Activated T-cell treated with anti-CD3 and anti-CD28 coated beads, Interleukin-2, amount 50 U/mL, for 72 hours (primary cell): ENCODE measurements around the gene PIWIL4. TPM values are rescaled to one million over a fixed set of nuclear protein-coding genes. Genes with fewer than 3 reads are reported as not detected.
"Not testable (repeated sequence)": the region's sequence is repeated elsewhere in the genome, so short reads cannot be mapped to it uniquely, and the experiment has no call there.

Experiments
- ATAC-seq, 2 donors: fragments of 150-1000 bp; cut with Tn5 transposase; replicated peaks in 1 of 2; 2 replicates each; pipeline ENCODE4 v1.10.0; 2021; ENCODE audit warnings: moderate library complexity in 2 of 2, mild to moderate bottlenecking in 1 of 2
- DNase-seq, 2 donors: peaks; one replicate each; pipeline ENCODE4 v3.0.0; 2021 to 2022; ENCODE audit warnings: mixed read lengths in 1 of 2
- H3K27ac Mint-ChIP-seq: one replicate; pipeline ENCODE4 v1.8.0; 2022; ENCODE audit warnings: mild to moderate bottlenecking, moderate library complexity, mixed read lengths
- H3K27me3 Mint-ChIP-seq: one replicate; pipeline ENCODE4 v1.8.0; 2022; ENCODE audit warnings: low read depth, mixed read lengths
- H3K36me3 Mint-ChIP-seq, 2 donors: one replicate each; pipeline ENCODE4 v1.8.0; 2022; ENCODE audit warnings: mixed read lengths in 2 of 2, mild to moderate bottlenecking in 1 of 2; ENCODE audit not compliant: insufficient read depth in 2 of 2
- H3K4me1 Mint-ChIP-seq: one replicate; pipeline ENCODE4 v1.8.0; 2022; ENCODE audit warnings: low read depth, mixed read lengths
- H3K4me3 Mint-ChIP-seq, 2 donors: one replicate each; pipeline ENCODE4 v1.8.0; 2022; ENCODE audit warnings: mild to moderate bottlenecking in 2 of 2, mixed read lengths in 2 of 2, moderate library complexity in 2 of 2
- H3K9me3 Mint-ChIP-seq, 2 donors: one replicate each; pipeline ENCODE4 v1.8.0; 2022; ENCODE audit warnings: mixed read lengths in 2 of 2
- total RNA-seq, 2 donors: library from RNA; stranded (reverse); gene quantifications; one replicate each; pipeline ENCODE4 v1.2.3, GENCODE V29; 2022

PIWIL4 gene
- total RNA-seq, 2 donors from 2014 or later = 1.1 to 1.6 TPM

DNA sequence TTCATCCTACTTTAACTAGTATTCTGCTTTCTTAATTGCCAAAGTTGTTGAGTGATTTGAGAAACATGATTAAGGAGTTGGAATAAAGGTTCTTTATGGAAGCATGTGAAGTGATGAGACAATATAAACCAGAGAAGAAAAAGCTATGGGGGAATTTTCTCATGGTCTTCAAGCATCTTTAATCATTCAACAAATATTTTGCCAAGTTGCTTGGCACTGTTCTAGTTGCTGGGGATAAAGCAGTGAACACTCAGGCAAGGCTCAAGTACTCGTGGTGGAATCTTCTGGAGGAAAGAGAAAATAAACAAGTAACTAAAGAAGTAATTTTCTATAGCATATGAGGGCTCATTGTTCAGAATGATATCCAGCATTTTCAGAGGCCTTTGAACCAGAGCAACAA is 9.2 kb upstream of the PIWIL4 start:
- ATAC-seq (no peak), DNase-seq (no peak)
- Mint-ChIP-seq H3K4me1 (no peaks in the 10 kb centered on the region), H3K36me3 (no peaks in the 10 kb centered on the region), H3K27me3 (no peaks in the 10 kb centered on the region), H3K9me3 (no peaks in the 10 kb centered on the region), H3K27ac (no peak overlapping the region), H3K4me3 (no peak overlapping the region)

DNA sequence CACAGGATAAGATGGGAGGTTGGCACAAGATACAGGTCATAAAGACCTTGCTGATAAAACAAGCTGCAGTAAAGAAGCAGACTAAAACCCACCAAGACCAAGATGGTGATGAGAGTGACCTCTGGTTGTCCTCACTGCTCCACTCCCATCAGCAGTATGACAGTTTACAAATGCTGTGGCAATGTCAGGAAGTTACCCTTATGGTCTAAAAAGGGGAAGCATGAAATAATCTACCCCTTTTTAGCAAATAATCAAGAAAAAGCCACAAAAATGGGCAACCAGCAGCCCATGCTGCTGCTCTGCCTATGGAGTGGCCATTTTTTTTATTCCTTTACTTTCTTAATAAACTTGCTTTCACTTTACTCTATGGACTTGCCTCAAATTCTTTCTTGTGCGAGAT is 8.7 kb upstream of the PIWIL4 start:
- no peak overlapping the region for H3K27ac Mint-ChIP-seq
- DNase-seq = no peak

DNA sequence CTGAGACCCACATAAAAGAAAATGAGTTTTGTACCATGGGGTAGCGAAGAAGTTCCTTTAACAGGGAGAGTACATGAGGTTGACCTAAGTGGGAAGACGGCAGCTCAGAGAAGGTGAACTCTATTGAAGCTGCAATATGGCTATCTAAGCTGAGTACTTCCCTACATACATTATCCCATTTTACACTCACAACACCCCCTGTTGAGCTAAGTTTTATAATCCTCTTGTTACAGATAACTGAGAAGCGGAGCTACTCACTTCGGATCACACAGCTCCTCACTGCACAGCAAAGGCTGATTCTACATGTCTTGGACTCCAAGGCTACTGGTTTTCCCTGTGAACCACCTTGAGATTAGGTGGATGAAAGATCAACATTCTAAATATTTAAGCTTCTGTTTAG is 8.2 kb upstream of the PIWIL4 start:
- H3K4me3 Mint-ChIP-seq = no peak overlapping the region
- no peak overlapping the region for H3K27ac Mint-ChIP-seq
- no peaks in the 10 kb centered on the region for H3K36me3 Mint-ChIP-seq
- H3K9me3 Mint-ChIP-seq = no peaks in the 10 kb centered on the region
- H3K27me3 Mint-ChIP-seq = no peaks in the 10 kb centered on the region
- H3K4me1 Mint-ChIP-seq = no peaks in the 10 kb centered on the region
- DNase-seq (no peak), ATAC-seq (no peak)

More for the DNA sequence above, 8.7 kb upstream of the PIWIL4 start:
- ATAC-seq = no peak
- Mint-ChIP-seq H3K36me3 (no peaks in the 10 kb centered on the region), H3K9me3 (no peaks in the 10 kb centered on the region), H3K4me3 (no peak overlapping the region), H3K4me1 (no peaks in the 10 kb centered on the region), H3K27me3 (no peaks in the 10 kb centered on the region)

DNA sequence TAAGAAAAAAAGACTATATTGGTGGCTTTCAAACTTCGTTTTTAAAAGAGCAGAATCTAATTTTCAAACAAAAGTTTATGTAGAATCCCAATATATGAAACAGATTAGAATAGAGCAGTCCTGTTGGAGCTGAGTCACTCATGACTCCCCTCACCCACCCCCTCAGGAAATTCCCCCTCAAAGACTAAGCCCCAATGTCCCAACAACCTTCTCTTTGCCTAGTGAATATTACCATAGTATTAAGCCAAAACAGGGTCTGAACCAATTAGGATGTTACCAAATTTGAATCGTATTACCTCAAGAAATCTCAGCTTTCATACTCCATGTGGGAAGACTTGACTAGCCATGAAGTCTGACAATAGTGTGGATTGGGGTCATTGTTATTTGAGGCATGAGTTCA is 7.8 kb upstream of the PIWIL4 start:
- H3K27me3 Mint-ChIP-seq = no peaks in the 10 kb centered on the region
- H3K4me1 Mint-ChIP-seq = no peaks in the 10 kb centered on the region
- no peaks in the 10 kb centered on the region for H3K9me3 Mint-ChIP-seq
- ATAC-seq (no peak), DNase-seq (no peak)
- H3K4me3 Mint-ChIP-seq = no peak overlapping the region
- H3K27ac Mint-ChIP-seq = no peak overlapping the region
- H3K36me3 Mint-ChIP-seq = no peaks in the 10 kb centered on the region

DNA sequence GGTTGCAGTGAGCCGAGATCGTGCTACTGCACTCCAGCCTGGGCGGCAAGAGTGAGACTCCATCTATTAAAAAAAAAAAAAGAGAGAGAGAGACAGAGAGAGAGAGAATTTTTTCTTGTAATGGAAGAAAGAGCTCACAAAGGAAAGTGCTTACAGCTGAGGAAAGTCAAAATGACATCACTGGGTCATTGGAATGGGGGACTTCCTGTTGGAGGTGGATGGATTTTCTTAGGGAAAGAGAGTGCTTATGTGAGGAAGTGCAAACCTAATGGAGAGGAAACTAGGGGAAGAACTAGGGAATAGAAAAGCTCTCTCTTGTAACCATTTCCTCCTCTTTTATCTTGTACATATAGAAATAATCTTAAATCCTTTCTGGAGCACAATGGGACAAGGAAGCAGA is 6.3 kb upstream of the PIWIL4 start:
- no peaks in the 10 kb centered on the region for H3K27me3 Mint-ChIP-seq
- H3K27ac Mint-ChIP-seq = no peak overlapping the region
- ATAC-seq = no peak
- no peak for DNase-seq
- no peaks in the 10 kb centered on the region for H3K36me3 Mint-ChIP-seq
- no peaks in the 10 kb centered on the region for H3K9me3 Mint-ChIP-seq
- no peak overlapping the region for H3K4me3 Mint-ChIP-seq
- H3K4me1 Mint-ChIP-seq = no peaks in the 10 kb centered on the region

DNA sequence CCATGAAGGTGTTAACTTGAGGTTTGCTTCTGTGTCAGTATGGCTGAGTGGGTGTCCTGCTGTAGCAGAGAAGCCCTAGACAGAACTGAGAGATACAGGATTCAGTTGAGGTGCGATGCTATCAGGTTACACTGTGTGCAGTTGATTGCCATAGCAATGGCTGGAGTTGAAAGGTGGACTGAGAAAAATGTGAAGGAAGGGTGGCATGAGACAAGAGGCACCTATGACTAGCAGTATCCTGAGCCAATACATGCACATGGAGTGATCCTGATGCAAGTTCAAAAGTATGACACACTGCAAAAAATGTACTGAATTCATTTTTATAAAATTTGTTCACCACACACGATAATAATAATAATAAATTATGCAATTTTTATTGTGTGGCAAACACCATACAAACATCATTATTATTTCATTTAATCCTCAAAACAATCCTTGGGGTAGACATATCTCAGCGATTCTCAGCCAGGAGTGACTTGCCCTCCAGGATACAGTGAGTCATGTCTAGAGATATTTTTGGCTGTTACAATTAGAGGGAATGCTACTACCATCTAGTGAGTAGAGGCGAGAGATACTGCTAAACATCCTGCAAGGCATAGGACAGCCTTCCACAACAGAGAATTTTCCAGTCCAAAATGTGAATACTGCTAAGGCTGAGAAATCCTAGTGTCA is 3.9 kb upstream of the PIWIL4 start:
- no peak for DNase-seq
- no peak overlapping the region for H3K27ac Mint-ChIP-seq
- no peak for ATAC-seq
- H3K36me3 Mint-ChIP-seq = no peaks in the 10 kb centered on the region
- no peaks in the 10 kb centered on the region for H3K27me3 Mint-ChIP-seq
- H3K4me1 Mint-ChIP-seq = no peaks in the 10 kb centered on the region
- no peak overlapping the region for H3K4me3 Mint-ChIP-seq
- H3K9me3 Mint-ChIP-seq = no peaks in the 10 kb centered on the region

DNA sequence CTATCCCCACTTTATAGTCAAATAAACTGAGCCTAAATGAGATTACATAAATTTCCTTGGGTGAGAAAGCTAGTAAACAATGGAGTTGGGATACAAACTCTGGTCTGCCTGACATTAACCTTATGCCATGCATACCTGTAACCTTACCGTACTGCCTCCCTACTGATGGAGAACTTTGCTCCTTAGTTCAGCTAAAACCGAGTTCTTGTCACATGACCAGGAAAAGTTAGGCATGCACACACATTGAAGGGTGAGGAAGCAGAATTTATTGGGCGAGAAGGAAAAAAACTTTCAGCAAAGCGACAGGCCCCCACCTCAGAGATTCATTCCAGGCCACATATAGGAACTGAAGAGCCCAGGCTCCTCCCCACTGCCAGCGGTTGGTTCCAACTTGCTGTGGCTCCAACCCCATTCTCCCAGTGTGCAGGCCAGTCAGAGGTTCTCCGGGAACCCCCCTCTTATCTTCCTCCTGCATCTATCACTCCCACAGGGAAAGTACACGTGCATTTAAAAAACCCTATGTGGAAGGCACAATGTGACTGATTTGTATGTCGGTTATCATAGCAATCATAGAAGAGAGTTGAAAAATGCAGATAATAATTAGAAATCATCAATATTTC is 3.2 kb upstream of the PIWIL4 start:
- DNase-seq (no peak), ATAC-seq (no peak)
- H3K36me3 Mint-ChIP-seq = no peaks in the 10 kb centered on the region
- H3K27ac Mint-ChIP-seq = no peak overlapping the region
- H3K4me3 Mint-ChIP-seq = no peak overlapping the region
- H3K4me1 Mint-ChIP-seq = no peaks in the 10 kb centered on the region
- no peaks in the 10 kb centered on the region for H3K27me3 Mint-ChIP-seq
- no peaks in the 10 kb centered on the region for H3K9me3 Mint-ChIP-seq

DNA sequence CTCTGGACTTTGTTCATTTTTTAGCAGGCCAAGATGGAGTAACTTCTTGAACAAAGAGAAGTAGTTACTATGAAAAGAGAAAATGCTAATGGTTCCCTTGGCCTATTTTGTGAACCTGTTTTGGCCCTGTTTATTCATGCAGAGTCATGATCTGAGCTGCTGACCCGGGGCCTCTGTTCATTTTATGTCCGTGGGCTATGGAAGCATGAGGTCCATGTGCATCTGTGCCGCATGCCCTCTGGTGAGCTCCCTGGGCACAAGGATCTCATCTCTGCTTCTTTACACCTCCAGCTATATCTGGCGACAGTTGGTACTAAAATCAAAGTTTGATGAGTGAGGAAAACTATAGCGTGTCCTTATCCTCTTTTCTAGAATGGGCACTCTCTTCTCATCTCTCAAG is 1.0 kb downstream of the PIWIL4 start:
- Mint-ChIP-seq H3K4me3 (no peak overlapping the region), H3K36me3 (no peaks in the 10 kb centered on the region), H3K27me3 (no peaks in the 10 kb centered on the region), H3K27ac (no peak overlapping the region), H3K9me3 (no peaks in the 10 kb centered on the region), H3K4me1 (no peaks in the 10 kb centered on the region)
- ATAC-seq = no peak
- no peak for DNase-seq

DNA sequence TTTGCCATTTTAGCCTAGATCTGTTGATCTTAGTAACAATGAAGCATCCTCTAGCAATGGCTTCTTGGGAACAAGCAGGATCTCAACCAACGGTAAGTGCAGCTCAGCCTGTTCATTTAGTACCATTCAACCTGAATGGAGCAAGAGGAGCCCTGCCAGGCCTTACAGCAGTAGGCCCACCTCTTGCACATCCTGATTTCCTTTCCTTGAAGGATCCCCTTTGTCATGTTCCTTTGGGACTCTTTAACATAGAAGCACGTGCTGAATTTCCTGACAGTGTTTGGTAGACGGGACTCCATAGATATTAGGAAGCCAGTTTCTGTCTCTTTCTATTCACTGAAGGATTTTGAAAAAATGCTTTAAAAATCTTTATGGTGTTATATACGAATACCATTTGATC is 1.5 kb downstream of the PIWIL4 start:
- no peaks in the 10 kb centered on the region for H3K9me3 Mint-ChIP-seq
- no peaks in the 10 kb centered on the region for H3K27me3 Mint-ChIP-seq
- no peaks in the 10 kb centered on the region for H3K4me1 Mint-ChIP-seq
- no peak for ATAC-seq
- no peak for DNase-seq
- no peak overlapping the region for H3K4me3 Mint-ChIP-seq
- H3K36me3 Mint-ChIP-seq = no peaks in the 10 kb centered on the region
- H3K27ac Mint-ChIP-seq = no peak overlapping the region

DNA sequence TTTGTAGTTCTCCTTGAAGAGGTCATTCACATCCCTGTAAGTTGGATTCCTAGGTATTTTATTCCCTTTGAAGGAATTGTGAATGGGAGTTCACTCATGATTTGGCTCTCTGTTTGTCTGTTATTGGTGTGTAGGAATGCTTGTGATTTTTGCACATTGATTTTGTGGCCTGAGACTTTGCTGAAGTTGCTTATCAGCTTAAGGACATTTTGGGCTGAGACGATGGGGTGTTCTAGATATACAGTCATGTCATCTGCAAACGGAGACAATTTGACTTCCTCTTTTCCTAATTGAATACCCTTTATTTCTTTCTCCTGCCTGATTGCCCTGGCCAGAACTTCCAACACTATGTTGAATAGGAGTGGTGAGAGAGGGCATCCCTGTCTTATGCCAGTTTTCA is 5.8 kb downstream of the PIWIL4 start:
- not testable (repeated sequence) for H3K9me3 Mint-ChIP-seq, DNase-seq, H3K4me1 Mint-ChIP-seq, H3K27ac Mint-ChIP-seq, H3K4me3 Mint-ChIP-seq, H3K36me3 Mint-ChIP-seq, ATAC-seq, H3K27me3 Mint-ChIP-seq

DNA sequence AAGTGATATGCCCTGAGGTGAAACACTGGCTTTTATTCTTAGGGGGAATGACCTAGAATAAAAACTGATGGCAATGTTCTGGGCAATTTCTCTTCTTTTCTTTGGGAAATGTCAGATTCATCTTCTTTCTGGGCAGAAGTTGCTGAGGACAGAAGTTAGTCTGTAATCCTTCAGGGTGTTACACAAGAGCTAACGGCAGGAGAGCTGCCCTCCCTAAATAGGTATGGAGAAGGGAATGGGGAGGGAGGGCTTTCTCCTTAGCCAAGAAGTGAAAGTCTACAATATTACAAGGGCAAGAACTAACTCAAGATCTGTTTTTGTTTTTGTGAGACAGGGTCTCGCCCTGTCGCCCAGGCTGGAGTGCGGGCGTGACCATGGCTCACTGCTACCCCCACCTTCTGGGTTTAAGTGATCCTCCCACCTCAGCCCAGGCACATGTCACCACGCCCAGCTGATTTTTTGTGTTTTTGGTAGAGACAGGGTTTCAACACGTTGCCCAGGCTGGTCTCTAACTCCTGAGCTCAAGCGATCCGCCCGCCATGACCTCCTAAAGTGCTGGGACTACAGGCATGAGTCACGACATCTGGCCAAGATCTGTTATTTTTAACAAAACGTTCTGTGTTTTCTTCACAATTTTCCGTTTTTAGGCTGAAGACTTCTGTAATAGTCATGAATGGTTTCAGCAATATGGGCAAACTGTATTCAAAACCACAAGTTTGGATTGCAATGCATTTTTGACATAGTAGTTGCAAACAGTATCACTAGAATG is 7.2 kb downstream of the PIWIL4 start:
- H3K27ac Mint-ChIP-seq = no peak overlapping the region
- H3K4me1 Mint-ChIP-seq = no peaks in the 10 kb centered on the region
- H3K4me3 Mint-ChIP-seq = no peak overlapping the region
- H3K27me3 Mint-ChIP-seq = no peaks in the 10 kb centered on the region
- no peaks in the 10 kb centered on the region for H3K36me3 Mint-ChIP-seq
- DNase-seq (no peak), ATAC-seq (no peak)
- no peaks in the 10 kb centered on the region for H3K9me3 Mint-ChIP-seq

DNA sequence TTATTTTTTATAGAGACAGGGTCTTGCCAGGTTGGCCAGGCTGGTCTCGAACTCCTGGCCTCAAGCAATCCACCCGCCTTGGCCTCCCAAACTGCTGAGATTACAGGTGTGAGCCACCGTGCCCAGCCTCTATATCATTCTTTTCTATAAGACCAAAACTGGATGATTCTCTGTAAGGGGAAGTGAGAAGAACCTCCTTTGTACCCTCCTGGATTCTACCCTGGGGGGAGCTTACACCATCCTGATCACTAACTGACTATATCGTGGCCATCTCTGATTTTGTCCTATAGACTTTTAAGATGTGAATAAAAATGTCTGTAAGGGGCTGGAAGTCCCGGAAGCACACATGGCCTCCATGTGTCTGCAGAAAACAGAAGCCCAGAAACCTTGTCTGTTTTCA is 9.1 kb downstream of the PIWIL4 start:
- Mint-ChIP-seq H3K27ac (no peak overlapping the region), H3K36me3 (no peaks in the 10 kb centered on the region), H3K27me3 (no peaks in the 10 kb centered on the region), H3K4me1 (no peaks in the 10 kb centered on the region), H3K4me3 (no peak overlapping the region), H3K9me3 (no peaks in the 10 kb centered on the region)
- no peak for ATAC-seq
- no peak for DNase-seq

DNA sequence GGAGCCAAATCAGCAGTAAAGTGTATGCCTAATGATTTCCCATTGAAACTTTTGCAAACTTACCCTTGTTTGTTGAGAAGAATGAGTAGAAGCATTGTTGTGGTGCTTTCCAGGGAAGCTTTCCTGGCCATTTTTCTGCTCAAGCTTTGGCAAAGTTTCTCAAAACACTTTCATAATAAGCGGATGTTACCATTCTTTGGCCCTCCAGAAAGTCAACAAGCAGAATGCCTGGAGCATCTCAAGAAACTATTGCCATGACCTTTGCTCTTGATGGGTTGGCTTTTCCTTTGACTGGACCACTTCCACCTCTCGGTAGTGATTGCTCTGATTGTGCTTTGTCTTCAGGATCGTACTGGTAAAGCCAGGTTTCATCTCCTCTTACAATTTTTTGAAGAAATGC is 10.7 kb downstream of the PIWIL4 start:
- Mint-ChIP-seq H3K4me3 (no peak overlapping the region), H3K27ac (no peak overlapping the region), H3K4me1 (no peaks in the 10 kb centered on the region), H3K36me3 (no peaks in the 10 kb centered on the region), H3K27me3 (no peaks in the 10 kb centered on the region), H3K9me3 (no peaks in the 10 kb centered on the region)
- DNase-seq = no peak
- no peak for ATAC-seq
